PC-9 (cell line): ENCODE measurements around the gene MSANTD7.

Source experiments
- CTCF ChIP-seq: fragments of 200-600 bp; sonication (generic); conservative IDR thresholded peaks from 2 replicates; pipeline ENCODE4 v1.6.1; 2017; ENCODE audit warnings: mixed run types, antibody characterized with exemption, mild to moderate bottlenecking, moderate library complexity
- EZH2 ChIP-seq: fragments of 200-600 bp; sonication (generic); IDR thresholded peaks from 2 replicates; pipeline ENCODE4 v1.8.0; 2017; ENCODE audit warnings: antibody characterized with exemption, low read depth

- TF ChIP-seq CTCF: no peak
- TF ChIP-seq EZH2: no peak
Measured at GRCh38 chr10:14803827-14804226, 34.3 kb upstream of the MSANTD7 start.
